ENCODE data around the gene ATXN3L. TPM values are rescaled to one million over a fixed set of nuclear protein-coding genes. Genes with fewer than 3 reads are reported as not detected.

Gene ATXN3L
- total RNA-seq, 2 donors from 2014 or later = not detected

DNA sequence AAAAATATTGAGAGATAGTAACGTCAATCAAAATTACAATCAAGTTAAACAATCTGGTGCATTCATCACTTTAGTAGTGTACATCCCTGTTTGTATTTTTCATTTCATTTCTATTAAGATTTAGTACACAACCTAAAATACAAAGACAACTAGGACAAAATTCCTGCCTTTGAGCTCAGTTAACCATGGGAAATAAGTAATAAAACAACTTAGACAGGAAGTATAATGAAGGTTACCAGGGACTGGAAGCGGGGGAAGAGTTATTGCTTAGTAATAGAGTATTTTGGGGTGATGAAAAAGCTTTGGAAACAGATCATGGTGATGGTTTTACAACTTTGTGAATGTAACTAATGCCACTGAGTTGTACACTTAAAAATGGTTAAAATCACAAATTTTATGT is 25.6 kb upstream of the ATXN3L start:
- TF ChIP-seq, protein P1, sequence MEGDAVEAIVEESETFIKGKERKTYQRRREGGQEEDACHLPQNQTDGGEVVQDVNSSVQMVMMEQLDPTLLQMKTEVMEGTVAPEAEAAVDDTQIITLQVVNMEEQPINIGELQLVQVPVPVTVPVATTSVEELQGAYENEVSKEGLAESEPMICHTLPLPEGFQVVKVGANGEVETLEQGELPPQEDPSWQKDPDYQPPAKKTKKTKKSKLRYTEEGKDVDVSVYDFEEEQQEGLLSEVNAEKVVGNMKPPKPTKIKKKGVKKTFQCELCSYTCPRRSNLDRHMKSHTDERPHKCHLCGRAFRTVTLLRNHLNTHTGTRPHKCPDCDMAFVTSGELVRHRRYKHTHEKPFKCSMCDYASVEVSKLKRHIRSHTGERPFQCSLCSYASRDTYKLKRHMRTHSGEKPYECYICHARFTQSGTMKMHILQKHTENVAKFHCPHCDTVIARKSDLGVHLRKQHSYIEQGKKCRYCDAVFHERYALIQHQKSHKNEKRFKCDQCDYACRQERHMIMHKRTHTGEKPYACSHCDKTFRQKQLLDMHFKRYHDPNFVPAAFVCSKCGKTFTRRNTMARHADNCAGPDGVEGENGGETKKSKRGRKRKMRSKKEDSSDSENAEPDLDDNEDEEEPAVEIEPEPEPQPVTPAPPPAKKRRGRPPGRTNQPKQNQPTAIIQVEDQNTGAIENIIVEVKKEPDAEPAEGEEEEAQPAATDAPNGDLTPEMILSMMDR (conservative IDR thresholded peaks at IDR 0.05) = no peak
- 92 to 100% methylated on average over 2 of the region's 2 CpGs for WGBS, 2 experiments (ENCODE audit: insufficient coverage in 1 of 2, insufficient read length in 1 of 2)
- no peaks in the 10 kb centered on the region for H3K27me3 ChIP-seq (ENCODE audit: control insufficient read depth, insufficient read depth, low read length, poor library complexity, severe bottlenecking)
- H3K27ac ChIP-seq (ENCODE audit: low read depth, low read length) = no peak overlapping the region
- H3K36me3 Mint-ChIP-seq (ENCODE audit: low read depth) = no peaks in the 10 kb centered on the region
- DNase-seq = no peak
- no peak overlapping the region for H3K9ac ChIP-seq (ENCODE audit: extremely low read depth, low read length, poor library complexity, severe bottlenecking)
- peaks cover 57% of the 10 kb centered on the region for H3K9me3 Mint-ChIP-seq
- no peak overlapping the region for H3K4me3 Mint-ChIP-seq
- H3K36me3 ChIP-seq (ENCODE audit: control insufficient read depth, insufficient read depth, low read length) = no peaks in the 10 kb centered on the region
- H3K4me1 ChIP-seq (ENCODE audit: control insufficient read depth, insufficient read depth, low read length) = no peaks in the 10 kb centered on the region
- H3K27me3 Mint-ChIP-seq (ENCODE audit: insufficient read depth) = no peaks in the 10 kb centered on the region
- H3K4me1 Mint-ChIP-seq = no peaks in the 10 kb centered on the region
- no peak overlapping the region for H3K27ac Mint-ChIP-seq
- no peaks in the 10 kb centered on the region for H3K9me3 ChIP-seq (ENCODE audit: control insufficient read depth, low read length)
- no peak overlapping the region for H3K4me3 ChIP-seq (ENCODE audit: low read length)

DNA sequence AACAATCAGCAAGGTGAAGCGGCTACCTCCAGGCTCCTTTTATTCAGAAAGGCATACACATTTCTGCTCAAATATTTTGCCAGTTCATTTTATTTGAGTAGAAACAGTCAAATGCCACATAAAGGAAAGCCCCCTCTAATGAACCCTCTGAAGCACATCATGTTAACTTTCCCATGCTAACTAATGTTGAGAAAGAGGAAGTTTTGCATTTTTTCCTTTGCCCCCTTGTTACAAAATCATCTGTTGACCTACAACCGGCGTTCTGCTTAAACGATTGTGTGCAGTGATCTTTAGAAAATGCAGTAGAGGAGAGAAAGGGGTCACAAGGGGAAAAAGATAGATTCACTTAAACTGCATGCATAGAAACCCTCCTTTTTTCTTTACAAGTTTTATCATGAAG is 25.2 kb upstream of the ATXN3L start:
- H3K9me3 Mint-ChIP-seq = peaks cover 56% of the 10 kb centered on the region
- WGBS, 2 experiments (ENCODE audit: insufficient coverage in 1 of 2, insufficient read length in 1 of 2) = 91% methylated on average over 4 of the region's 4 CpGs; no CpG with 5 or more reads in 1 of the 2 experiments
- DNase-seq = no peak
- Histone ChIP-seq H3K27ac (ENCODE audit: low read depth, low read length) (no peak overlapping the region), H3K9me3 (ENCODE audit: control insufficient read depth, low read length) (no peaks in the 10 kb centered on the region), H3K4me1 (ENCODE audit: control insufficient read depth, insufficient read depth, low read length) (no peaks in the 10 kb centered on the region), H3K27me3 (ENCODE audit: control insufficient read depth, insufficient read depth, low read length, poor library complexity, severe bottlenecking) (no peaks in the 10 kb centered on the region), H3K36me3 (ENCODE audit: control insufficient read depth, insufficient read depth, low read length) (no peaks in the 10 kb centered on the region), H3K4me3 (ENCODE audit: low read length) (no peak overlapping the region), H3K9ac (ENCODE audit: extremely low read depth, low read length, poor library complexity, severe bottlenecking) (no peak overlapping the region)
- H3K4me3 Mint-ChIP-seq = no peak overlapping the region
- no peak overlapping the region for H3K27ac Mint-ChIP-seq
- H3K36me3 Mint-ChIP-seq (ENCODE audit: low read depth) = no peaks in the 10 kb centered on the region
- H3K27me3 Mint-ChIP-seq (ENCODE audit: insufficient read depth) = no peaks in the 10 kb centered on the region
- TF ChIP-seq, protein P1 (conservative IDR thresholded peaks at IDR 0.05) = no peak
- H3K4me1 Mint-ChIP-seq = no peaks in the 10 kb centered on the region

DNA sequence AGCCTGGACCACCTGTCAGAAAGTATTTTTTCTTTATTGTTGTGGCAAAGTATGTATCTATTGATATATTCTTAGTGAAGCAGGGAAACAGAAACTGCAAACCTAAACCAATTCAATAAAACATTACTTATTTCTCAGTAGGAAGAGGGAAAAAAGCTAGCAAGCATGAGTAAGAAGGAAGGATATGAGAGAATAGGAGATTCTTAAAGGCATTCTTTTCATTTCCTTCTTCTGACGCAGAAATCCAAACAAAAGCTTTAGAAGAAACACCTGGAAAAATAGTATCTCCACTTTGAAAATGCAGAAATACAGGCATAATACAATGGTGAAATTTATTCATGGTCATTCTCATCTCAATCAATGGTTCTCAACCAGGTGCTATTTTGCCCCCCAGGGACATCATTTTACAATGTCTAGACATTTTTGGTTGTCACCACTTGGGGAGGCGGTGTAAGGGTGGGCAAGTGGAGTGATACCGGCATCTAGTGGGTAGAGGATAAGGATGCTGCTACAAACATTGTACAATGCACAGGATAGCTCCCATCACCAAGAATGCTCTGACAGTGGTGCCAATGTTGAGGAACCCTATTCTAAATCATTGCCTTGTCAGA is 21.7 kb upstream of the ATXN3L start:
- H3K27me3 ChIP-seq (ENCODE audit: control insufficient read depth, insufficient read depth, low read length, poor library complexity, severe bottlenecking) = no peaks in the 10 kb centered on the region
- H3K36me3 Mint-ChIP-seq (ENCODE audit: low read depth) = no peaks in the 10 kb centered on the region
- DNase-seq = no peak
- H3K4me3 ChIP-seq (ENCODE audit: low read length) = no peak overlapping the region
- no peaks in the 10 kb centered on the region for H3K36me3 ChIP-seq (ENCODE audit: control insufficient read depth, insufficient read depth, low read length)
- peaks cover 44% of the 10 kb centered on the region for H3K9me3 Mint-ChIP-seq
- 100% methylated on average over 2 of the region's 3 CpGs; no CpG with 5 or more reads in 1 of the 2 experiments for WGBS, 2 experiments (ENCODE audit: insufficient coverage in 1 of 2, insufficient read length in 1 of 2)
- H3K4me3 Mint-ChIP-seq = no peak overlapping the region
- H3K9ac ChIP-seq (ENCODE audit: extremely low read depth, low read length, poor library complexity, severe bottlenecking) = no peak overlapping the region
- no peaks in the 10 kb centered on the region for H3K27me3 Mint-ChIP-seq (ENCODE audit: insufficient read depth)
- no peaks in the 10 kb centered on the region for H3K4me1 Mint-ChIP-seq
- H3K4me1 ChIP-seq (ENCODE audit: control insufficient read depth, insufficient read depth, low read length) = no peaks in the 10 kb centered on the region
- H3K27ac Mint-ChIP-seq = no peak overlapping the region
- no peak overlapping the region for H3K27ac ChIP-seq (ENCODE audit: low read depth, low read length)
- TF ChIP-seq, protein P1 (conservative IDR thresholded peaks at IDR 0.05) = no peak
- H3K9me3 ChIP-seq (ENCODE audit: control insufficient read depth, low read length) = no peaks in the 10 kb centered on the region
